Measurements from ENCODE around the gene OR5H1.

DNA sequence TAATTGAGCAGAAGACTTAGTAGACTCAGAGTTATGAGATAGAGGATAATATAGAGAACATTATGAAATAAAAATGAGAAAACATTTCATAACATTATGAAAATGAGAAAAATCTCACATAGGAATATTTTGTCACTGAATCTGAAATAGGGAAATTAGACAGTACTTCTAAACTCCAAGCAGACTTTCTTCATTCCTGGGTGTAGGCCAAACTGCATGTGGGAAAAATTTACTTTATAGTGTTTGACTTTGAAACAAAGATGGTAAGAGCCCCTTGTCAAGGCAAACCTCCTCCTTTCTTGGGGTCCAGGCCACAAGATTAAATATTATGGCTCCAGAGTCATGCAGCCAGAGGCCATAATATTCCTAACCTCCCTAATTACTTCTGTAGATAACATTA lies 10.0 kb downstream of the OR5H1 start:
- TF ChIP-seq TARDBP (IDR thresholded peaks at IDR 0.05; ENCODE audit: borderline replicate concordance) (no peak), RBBP5 (conservative IDR thresholded peaks at IDR 0.05) (no peak)
- TF ChIP-seq, protein P1, sequence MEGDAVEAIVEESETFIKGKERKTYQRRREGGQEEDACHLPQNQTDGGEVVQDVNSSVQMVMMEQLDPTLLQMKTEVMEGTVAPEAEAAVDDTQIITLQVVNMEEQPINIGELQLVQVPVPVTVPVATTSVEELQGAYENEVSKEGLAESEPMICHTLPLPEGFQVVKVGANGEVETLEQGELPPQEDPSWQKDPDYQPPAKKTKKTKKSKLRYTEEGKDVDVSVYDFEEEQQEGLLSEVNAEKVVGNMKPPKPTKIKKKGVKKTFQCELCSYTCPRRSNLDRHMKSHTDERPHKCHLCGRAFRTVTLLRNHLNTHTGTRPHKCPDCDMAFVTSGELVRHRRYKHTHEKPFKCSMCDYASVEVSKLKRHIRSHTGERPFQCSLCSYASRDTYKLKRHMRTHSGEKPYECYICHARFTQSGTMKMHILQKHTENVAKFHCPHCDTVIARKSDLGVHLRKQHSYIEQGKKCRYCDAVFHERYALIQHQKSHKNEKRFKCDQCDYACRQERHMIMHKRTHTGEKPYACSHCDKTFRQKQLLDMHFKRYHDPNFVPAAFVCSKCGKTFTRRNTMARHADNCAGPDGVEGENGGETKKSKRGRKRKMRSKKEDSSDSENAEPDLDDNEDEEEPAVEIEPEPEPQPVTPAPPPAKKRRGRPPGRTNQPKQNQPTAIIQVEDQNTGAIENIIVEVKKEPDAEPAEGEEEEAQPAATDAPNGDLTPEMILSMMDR (IDR thresholded peaks at IDR 0.05 in 2 of 3, conservative IDR thresholded peaks at IDR 0.05 in 1 of 3; ENCODE audit: control insufficient read depth in 2 of 3, extremely low read depth in 1 of 3, insufficient read depth in 1 of 3, low read depth in 3 of 3, low read length in 3 of 3) = no peak
- TF ChIP-seq, protein P2, sequence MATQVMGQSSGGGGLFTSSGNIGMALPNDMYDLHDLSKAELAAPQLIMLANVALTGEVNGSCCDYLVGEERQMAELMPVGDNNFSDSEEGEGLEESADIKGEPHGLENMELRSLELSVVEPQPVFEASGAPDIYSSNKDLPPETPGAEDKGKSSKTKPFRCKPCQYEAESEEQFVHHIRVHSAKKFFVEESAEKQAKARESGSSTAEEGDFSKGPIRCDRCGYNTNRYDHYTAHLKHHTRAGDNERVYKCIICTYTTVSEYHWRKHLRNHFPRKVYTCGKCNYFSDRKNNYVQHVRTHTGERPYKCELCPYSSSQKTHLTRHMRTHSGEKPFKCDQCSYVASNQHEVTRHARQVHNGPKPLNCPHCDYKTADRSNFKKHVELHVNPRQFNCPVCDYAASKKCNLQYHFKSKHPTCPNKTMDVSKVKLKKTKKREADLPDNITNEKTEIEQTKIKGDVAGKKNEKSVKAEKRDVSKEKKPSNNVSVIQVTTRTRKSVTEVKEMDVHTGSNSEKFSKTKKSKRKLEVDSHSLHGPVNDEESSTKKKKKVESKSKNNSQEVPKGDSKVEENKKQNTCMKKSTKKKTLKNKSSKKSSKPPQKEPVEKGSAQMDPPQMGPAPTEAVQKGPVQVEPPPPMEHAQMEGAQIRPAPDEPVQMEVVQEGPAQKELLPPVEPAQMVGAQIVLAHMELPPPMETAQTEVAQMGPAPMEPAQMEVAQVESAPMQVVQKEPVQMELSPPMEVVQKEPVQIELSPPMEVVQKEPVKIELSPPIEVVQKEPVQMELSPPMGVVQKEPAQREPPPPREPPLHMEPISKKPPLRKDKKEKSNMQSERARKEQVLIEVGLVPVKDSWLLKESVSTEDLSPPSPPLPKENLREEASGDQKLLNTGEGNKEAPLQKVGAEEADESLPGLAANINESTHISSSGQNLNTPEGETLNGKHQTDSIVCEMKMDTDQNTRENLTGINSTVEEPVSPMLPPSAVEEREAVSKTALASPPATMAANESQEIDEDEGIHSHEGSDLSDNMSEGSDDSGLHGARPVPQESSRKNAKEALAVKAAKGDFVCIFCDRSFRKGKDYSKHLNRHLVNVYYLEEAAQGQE (IDR thresholded peaks at IDR 0.05; ENCODE audit: low read depth, low read length) = no peak

Data from GM12878 (cell line).